HG03457 (cell line): Measurements from ENCODE around the gene SGMS1.

Source experiments
- ATAC-seq: cut with Tn5 transposase; IDR thresholded peaks from one replicate; pipeline ENCODE4 v1.9.1; 2021; ENCODE audit warnings: moderate number of reproducible peaks; ENCODE audit not compliant: unreplicated experiment

SGMS1 gene

DNA sequence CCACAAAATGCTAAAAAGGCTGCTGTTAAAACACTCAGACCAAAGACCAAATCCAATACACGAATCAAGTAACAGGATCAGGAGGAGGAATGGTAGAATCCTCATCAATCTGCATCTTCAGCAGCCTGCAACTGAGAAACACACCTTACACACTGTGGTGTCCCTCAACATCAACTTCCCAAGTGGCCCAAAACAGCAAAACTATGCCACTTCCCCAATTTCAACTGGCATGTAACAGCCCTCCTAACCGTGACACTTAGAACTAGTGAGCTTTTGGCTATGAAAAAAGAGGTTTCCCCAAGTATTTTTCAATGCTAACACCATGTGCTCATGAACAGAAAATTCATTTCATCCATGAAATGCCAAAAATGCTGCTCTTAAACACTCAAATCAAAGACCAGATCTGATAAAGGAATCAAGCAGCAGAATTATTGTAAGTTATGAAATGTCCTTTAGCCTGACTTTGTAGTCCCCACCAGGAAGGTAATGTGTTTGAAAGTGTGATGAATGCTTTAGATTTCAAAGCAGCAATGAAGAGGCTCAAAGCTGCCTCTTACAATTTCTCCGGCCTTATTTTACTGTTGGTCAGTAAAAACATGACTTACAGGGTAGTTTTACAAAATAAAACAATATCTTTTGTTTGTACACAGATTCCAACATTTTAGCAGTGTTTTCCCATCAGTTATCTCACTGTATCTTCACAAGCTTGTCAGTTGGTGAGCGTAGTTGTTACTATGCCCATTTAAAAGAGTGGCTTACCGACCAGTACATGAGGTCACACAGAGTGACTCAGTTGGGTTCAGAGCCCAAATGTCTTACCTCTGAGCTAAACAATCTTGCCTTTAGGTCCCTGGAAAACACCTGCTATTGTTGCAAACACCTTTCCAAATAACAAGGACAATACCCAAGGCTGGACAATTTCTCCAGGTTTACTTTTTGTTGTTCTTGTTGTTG lies 306.8 kb downstream of the SGMS1 start:
- ATAC-seq, result no peak

DNA sequence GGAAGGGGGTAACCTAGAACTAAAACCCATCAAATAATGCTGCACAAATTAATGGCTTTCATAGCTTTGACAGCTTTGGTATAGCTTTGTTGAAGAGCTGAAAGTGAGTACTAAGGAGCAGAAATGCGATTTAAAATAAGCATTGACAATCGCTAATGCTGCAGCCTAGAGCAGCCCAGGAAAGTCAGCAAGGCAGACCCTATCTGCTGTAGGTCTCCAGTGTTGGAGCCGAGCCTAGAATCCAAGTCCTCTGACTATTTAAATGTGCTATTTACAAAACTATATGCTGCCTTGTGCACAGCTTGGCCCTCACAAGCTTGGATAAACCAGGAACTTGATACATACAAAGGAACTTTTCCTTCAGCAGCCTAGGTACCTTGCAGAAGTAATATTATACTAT lies 307.6 kb downstream of the SGMS1 start:
- no peak for ATAC-seq

DNA sequence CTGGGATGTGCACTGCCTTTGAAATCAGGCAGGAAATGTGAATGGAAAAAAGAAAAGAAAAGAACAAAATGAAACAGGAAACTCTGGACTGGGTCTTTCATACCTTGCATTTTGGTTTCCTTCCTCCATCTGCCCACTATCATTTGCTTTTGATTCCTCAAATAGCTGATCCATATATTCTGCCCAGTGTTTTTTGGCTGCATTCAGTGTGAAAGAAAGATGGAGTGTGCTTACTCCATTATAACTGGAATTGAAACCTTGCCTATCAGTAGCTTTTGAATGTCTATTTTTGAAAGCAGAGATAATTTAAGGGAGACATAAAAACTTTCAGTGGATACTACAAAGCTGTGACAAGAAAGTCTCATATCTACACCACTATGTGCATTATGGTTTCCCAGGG lies 308.3 kb downstream of the SGMS1 start:
- ATAC-seq, result no peak

DNA sequence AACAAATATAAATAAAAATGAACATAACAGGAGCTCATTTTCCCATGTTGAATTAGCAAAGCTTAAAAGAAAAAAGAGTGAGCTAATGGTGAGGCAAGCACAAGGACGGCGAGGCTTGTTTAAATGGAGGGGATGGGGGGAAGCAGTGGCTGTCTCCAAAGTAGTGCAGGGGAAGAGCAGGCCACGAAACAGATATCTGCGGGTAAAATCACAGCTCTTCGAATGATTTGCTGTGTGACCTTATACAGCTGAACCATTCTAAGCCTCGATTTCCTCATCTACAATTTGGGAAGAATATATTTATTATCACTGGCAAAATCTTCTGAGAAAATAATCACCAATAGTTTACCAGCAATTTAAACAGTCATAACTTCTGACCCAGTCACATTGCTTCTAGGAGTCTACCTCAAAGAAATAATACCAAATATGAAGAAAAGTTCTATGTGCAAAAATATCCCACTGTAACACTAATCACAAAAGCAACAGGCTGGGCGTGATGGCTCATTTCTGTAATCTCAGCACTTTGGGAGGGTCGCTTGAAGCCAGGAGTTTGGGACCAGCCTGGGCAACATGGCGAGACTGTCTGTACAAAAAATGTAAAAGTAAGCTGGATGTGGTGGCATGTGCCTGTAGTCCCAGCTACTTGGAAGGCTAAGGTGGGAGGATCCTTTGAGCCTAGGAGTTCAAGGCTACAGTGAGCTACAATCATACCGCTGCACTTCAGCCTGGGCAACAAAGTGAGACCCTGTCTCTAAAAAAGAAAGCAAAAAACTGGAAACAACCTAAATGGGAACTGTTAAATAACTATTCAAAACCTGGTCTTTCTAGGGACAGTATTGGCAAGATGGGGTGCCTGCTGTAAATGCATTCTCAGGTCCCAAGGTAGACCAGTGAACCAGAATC lies 309.3 kb downstream of the SGMS1 start:
- ATAC-seq, result no peak

DNA sequence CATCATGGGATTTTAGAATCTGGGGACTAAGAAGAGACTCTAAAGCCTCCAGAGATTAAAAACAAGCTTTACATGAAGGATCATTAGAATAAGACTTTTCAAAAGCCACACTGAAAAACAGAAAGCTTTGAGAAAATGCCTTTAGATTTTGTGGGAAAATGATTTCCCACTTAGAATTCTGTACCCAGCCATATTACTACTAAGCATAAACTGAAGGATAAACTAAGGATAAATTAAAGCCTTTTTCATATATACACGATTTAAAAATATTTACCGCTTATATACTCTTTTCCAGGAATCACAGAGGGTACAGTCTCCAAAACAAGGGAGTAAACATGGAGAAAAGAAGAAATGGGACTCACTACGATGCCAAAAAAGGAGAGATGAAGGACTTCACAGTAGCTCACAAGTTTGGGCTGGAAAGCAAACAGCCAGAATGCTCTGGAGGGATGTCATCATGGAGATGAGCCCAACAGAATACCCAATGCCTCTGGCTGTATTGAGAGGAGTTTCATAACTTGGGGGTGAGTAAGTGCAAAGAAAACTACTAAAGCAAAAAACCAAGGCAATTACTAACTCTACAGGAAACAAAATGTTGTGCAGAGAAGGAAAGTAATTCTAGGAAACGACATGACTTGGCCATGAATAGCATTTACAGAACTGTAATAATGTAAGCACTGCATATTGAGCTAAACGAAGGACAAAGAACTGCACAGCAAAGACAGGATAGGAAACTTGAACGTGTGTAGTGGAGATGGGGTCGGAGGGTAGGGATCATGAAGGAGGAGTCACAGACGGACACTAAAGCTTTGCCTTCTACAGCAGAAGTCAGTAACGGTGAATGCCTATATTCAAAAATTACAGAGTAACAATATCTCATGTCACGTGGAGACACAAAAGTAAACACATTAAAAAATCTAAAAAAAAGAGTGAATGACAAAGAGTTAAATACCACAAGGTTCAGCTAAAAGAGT lies 311.0 kb downstream of the SGMS1 start:
- no peak for ATAC-seq

DNA sequence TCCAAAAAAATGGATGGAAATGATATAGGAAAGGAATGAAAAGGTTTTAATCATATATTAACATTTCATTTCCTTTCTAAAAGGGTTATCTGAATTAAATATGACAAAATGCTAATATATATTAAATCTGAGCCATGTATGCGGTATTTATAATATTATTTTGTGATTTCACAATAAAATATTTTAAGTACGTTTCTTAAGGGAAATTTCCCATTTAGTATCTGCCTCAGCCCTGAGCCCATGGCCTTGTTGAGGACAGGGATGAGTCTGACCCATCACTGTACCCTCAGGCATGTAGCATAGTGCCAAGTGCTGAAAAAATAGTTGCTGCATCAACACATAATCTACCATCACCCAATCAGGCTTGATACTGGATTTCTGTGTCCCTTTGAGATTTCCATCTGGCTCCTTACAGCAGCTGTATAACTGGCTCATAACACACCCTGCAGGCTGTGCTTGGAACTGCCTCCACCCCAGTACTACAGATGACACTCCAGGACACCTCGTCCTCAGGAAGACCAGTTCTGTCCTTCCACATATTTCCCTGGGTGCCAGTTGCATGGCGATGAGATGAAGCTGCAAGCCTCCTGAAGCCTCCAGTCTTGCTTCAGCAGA lies 313.1 kb downstream of the SGMS1 start:
- ATAC-seq, result no peak

DNA sequence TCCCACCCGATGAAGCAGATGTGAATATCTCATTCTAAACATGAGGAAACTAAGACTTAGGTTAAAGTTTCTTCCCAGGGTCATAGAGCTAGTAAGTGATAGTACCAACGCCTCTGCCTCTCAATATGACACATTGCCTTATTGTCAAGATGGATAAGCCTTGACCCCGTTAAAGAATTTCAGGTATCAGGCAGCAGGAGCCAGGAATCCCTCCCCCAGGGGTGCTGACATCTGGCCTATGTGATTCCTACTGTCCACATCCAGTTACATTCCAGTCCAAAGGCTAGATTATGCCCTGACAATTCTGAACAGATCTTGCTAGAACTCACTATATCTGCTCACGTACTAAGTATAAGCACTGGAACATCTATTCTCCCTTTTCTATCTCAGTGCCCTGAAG lies 314.4 kb downstream of the SGMS1 start:
- ATAC-seq, result no peak

DNA sequence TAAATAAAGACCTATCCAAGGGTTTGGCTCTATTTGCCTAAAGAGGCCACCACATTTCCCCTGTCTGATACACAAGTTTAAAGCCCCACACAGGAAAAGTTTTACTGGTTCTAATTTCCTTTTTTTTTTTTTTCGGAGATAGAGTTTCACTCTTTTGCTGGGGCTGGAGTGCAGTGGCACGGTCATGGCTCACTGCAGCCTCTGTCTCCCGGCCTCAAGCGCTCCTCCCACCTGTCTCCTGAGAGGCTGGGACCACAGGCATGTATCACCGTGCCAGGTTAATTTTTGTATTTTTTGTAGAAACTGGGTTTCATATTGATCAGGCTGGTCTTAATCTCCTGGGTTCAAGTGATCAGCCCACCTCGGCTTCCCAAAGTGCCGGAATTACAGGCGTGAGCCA lies 319.1 kb downstream of the SGMS1 start:
- no peak for ATAC-seq

DNA sequence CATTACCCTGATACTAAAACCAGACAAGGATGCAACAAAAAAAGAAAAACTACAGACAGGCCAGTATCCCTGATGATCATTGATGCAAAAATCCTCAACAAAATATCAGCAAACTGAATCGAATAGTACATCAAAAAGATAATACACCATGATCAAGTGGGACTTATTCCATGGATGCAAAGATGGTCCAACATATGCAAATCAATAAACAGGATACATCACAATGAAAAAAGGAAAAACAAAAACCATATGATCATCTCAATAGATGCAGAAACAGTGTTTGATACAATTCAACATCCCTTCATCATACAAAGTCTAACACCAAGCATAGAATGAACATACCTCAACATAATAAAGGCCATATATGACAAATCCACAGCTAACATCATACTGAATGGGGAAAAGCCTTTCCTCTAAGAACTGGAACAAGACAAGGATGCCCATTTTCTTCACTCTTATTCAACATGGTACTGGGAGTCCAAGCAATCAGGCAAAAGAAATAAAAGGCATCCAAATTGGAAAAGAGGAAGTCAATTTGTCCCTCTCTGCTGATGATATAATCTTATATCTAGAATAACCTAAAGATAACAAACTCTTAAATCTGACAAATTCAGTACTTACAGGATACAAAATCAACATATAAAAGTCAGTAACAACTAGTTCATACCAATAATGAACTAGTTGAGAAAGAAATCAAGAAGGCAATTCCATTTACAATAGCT lies 323.6 kb downstream of the SGMS1 start:
- no peak for ATAC-seq

DNA sequence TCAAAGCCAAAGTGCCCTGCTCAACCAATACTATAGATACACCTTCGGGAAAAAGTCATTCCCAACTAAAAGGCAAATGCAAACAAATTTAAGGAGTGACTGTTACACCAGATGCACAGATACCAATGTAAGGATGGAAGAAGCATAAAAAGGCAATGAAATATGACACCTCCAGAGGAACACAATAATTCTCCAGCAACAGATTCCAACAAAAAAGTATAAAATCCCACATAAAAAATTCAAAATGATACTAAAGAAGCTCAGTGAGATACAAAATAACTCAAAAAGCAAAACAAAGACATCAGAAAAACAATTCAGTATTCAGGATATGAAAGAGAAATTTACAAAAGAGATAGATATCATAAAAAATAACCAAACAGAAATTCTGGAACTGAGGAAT lies 328.4 kb downstream of the SGMS1 start:
- ATAC-seq, result no peak

DNA sequence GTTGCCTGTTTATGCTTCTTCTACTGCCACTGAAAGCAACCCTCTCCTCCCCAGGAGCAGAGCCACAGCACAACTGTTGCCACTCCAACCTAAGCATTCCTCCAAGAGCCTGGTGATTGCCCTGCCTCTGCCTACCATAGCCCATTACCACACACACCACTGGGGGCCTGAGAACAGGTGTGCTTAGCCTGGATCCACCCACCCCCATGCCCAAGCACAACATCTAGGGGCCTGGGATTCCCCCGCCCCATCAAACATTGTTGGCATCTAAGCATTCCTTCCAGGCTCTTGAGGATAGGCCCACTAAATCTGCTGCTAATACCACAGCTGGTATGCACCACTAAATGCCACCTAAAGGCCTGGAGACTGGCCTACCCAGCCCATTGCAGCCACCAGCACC lies 329.2 kb downstream of the SGMS1 start:
- no peak for ATAC-seq

DNA sequence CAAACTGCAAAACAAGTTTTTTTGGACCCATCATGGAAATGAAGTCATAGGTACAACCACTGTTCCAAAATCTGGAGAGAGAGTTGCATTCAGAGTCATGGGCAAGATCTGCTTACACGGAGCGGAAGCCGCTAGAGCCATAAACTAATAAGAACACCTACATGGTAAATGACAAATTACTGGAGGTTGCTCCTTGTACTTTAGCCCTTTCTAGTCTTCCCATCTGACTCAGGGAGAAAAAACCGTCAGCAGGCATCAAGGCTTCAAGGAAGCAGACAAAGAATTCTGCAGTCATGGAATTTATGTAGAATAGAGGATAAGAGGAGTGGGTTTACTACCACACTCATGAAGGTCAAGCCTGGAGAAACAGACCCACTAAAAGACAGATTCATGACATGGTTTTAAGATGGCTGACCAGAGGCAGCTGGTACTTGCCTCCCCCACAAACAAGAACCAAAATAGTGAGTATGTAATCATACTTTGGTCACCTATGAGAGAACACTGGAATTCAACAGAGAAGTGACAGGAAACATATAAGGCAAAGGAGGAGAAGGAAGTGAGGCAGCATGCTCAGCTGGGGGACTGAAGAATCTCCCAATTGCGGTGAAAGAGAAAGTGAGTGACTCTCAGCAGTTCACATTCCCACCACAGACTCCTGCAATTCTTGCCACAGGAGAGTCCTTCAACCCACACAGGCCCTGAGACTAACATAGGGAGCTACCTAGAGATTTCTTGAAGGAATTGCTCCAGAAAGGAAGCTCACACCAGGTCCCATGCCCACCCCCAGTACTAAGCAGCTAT lies 330.0 kb downstream of the SGMS1 start:
- no peak for ATAC-seq

DNA sequence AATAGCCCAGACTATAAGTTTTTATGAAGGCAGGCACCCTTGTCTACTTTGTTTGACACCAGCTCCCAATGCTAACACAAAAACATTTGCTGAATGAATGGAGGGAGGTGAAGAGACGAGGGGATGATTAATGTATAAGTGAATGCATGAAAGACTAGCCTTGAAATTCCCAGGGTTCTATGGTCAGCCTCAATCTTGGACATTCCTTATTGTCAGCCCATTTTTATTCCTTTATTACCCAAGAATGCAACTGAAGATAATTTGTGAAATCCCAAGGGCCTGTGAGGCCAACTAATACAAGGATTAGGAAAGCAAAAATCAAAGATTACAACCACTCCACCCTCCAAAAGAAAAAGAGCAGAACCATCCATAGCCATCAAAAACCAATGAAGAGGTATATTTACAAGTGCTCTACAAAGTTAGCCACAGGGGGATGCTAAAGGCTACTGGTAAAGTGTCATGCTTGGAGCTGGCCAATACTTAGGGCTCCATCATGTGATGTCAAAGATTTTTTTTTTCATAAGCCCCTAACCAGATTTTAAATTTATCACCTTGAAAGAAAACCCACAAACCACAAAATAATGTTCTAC lies 332.4 kb downstream of the SGMS1 start:
- no peak for ATAC-seq

DNA sequence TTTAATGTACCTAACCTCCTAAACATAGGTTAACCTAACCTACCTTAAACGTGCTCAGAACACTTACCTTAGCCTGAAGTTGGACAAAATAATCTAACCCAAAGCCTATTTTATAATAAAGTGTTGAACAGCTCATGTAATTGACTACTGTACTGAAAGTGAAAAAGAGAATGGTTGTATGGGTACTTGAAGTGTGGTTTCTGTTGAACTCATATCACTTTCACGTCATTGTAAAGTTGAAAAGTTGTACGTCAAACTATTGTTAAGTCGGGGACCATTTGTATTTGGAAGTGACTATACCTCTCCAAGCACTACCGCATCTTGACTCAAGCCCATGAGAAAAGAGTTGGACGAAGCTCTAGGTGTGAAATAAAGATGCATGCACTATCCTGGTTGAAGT lies 334.6 kb downstream of the SGMS1 start:
- ATAC-seq, result no peak

DNA sequence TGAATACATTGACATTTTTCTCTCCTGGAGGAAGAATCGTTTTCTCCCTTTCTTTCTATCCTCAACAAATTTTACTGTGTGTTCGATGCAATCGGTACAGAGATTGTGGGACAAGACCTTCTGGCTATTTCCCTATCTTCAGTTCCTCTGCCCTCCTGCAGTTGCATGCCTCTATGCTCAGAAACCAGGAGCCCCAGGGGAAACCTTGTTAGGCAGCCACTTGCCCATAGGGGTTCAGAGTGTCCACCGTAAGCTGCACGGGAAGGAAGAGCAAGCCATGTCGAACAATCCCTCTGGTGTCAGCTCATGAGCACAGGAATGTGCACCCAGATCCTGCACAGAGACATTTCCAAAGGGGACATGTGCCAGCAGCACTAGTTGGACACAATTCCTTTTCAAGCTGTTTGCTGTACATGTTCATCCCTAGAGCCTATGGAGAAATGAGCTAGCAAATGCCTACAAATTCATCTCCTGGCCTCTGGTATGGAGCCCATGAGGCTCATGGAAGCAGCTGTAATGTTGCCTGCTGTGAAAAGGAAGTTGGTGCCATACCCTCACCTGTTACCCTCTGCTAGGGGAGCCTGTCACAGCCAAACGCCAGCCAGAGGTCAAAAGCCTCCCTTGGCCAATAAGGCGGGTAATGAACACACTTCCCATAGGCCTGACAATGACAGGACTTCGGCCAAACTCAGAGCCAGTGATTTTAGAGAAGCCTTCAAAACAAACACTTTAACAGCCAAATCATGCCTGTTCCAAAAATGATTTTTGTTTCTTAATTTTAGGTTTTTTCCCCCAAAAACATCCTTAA lies 336.6 kb downstream of the SGMS1 start:
- no peak for ATAC-seq

DNA sequence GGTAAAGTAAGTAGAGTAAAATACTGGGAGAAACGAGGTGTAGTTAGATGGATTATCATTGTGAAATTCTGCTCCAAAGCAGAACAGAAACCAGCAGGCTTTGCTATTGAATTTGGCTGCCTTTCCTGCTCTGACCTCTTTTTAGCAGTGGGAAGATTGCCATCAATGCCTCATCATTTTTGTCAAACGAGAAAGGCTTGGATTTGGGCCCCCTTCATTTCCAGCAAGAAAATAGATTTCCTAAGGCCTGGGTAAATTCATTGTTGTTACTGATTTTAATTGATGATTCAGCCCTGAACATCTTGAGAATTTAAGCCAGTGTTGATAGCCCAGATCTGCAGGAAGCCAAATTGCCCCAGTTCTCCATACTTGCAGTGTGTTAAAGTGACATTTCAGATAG lies 337.2 kb downstream of the SGMS1 start:
- no peak for ATAC-seq

DNA sequence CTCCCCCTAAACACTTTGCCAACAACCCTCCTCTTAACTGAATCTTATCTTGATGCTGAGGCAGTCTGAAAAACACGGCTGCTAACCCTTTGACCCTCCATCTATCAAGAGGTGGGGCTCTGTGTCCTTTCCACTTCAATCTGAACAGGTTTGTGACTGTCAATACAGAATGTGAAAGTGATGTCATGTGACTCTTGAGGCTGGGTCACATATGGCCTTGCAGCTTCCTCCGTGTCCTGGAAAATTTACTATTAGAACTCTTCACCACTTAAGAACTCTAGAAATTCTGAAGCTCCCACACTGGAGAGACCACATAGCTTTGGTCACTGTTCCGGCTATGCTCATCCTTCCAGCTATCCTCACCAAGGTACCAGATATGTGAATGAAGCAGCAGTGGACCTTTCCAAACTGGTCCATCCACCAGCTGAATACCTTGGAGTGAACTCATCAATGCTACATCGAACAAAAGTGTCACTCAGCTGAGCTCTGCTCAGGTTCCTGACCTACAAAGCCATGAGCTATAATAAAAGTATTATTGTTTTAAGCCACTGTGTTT lies 341.7 kb downstream of the SGMS1 start:
- no peak for ATAC-seq
